SK-N-DZ (cell line): ENCODE data around the gene ENOX1.

Source experiments
- small RNA-seq, 2 experiments: library from RNA; depleted of rRNA; stranded (forward); fragments of <200 nt; gene quantifications; one replicate each; pipeline ENCODE3, GENCODE V24; 2014

Gene ENOX1

Small RNA genes within 50 kb of the gene (small RNA-seq; reads per million reads assigned to genes)
- gene AL162713.1: 0 to 0.03 reads per million in 2 experiments
